GM12878 (cell line): ENCODE data around the gene NKD1.

Source experiments
- NBN ChIP-seq: fragments of 450-650 bp; IDR thresholded peaks from 2 replicates; pipeline ENCODE4 v1.6.1; 2016
- NFIC ChIP-seq: IDR thresholded peaks from 2 replicates; pipeline ENCODE4 v1.6.1; 2012; ENCODE audit warnings: low read depth, mild to moderate bottlenecking, inconsistent platforms, low read length, moderate library complexity
- POLR2A ChIP-seq: IDR thresholded peaks from 2 replicates; pipeline ENCODE4 v1.6.1; 2011; ENCODE audit warnings: low read depth, mild to moderate bottlenecking, low read length
- POLR2AphosphoS5 ChIP-seq: IDR thresholded peaks from 2 replicates; pipeline ENCODE4 v1.6.1; 2011; ENCODE audit warnings: mild to moderate bottlenecking, low read length, inconsistent platforms
- RAD21 ChIP-seq: IDR thresholded peaks from 2 replicates; pipeline ENCODE4 v1.6.1; 2011; ENCODE audit warnings: mild to moderate bottlenecking, low read depth, low read length, moderate library complexity; ENCODE audit not compliant: insufficient read depth
- RELA ChIP-seq: fragments of 450-650 bp; IDR thresholded peaks from 2 replicates; pipeline ENCODE4 v1.8.0; 2014; ENCODE audit warnings: borderline replicate concordance; ENCODE audit not compliant: partially characterized antibody
- SMC3 ChIP-seq: IDR thresholded peaks from 2 replicates; pipeline ENCODE4 v1.6.1; 2011; ENCODE audit warnings: low read length, improper control_type of control experiment, borderline replicate concordance
- STAT1 ChIP-seq: fragments of 450-650 bp; conservative IDR thresholded peaks from 2 replicates; pipeline ENCODE4 v1.6.1; 2014; ENCODE audit warnings: antibody characterized with exemption, mild to moderate bottlenecking
- TF ChIP-seq, protein P1 (sequence below): IDR thresholded peaks from 2 replicates; pipeline ENCODE4 v1.6.1; 2012; ENCODE audit warnings: low read length, inconsistent platforms
- TF ChIP-seq, protein P2 (sequence below): IDR thresholded peaks from 2 replicates; pipeline ENCODE4 v1.6.1; 2011; ENCODE audit warnings: low read depth, mild to moderate bottlenecking, low read length, moderate library complexity, borderline replicate concordance; ENCODE audit errors: extremely low read depth
- TF ChIP-seq, protein P3 (sequence below): IDR thresholded peaks from 2 replicates; pipeline ENCODE4 v1.6.1; 2011; ENCODE audit warnings: mild to moderate bottlenecking, low read depth, low read length, moderate library complexity; ENCODE audit not compliant: insufficient replicate concordance

DNA sequence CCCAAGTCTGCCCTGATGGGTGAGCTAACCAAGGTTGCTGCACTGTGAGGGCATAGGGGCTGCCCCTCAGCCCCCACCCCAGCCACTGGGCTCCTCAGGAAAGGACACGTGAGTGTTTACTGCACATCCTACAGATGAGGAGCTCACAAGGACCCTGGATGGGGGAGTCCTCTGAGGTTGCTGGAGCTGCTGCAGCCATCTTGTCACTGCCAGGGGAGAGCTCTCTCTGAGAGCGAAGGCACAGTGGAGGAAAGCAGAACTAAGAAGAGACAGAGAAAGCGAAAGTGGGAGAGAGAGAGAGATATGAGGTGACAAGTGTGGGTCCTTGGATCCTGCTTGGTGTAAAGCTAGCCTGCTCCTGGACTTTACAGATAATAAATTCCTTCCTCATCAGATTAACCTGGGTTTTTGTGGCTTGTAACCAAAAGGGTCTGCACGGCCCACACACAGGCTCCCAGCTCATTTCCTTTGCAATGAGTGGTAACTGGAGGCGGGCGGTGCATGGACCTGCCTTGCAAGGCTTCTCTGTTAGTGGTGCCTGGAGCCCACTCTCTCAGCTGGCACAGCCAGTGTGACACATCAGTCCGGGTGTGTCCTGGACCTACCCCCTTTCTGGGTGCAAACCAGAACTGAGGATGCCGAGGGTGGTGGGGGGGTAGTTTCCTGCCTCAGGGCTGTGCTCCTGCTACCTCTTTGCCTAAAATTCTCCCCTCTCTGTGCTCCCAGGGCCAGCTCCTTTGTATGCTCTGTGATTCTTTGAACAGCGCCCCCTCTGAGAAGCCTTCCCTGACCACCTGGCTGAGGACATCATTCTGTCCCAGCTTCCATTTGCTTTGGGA lies 118.7 kb downstream of the NKD1 start:
- TF ChIP-seq, protein P1, sequence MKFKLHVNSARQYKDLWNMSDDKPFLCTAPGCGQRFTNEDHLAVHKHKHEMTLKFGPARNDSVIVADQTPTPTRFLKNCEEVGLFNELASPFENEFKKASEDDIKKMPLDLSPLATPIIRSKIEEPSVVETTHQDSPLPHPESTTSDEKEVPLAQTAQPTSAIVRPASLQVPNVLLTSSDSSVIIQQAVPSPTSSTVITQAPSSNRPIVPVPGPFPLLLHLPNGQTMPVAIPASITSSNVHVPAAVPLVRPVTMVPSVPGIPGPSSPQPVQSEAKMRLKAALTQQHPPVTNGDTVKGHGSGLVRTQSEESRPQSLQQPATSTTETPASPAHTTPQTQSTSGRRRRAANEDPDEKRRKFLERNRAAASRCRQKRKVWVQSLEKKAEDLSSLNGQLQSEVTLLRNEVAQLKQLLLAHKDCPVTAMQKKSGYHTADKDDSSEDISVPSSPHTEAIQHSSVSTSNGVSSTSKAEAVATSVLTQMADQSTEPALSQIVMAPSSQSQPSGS = no peak
- TF ChIP-seq RAD21 (no peak), RELA (no peak), POLR2A (peak; percentile 51; the same call in 1 of the 2 replicates), NBN (0 out of 2 replicates have a peak, but pooled peaks have one; percentile 24), SMC3 (no peak), NFIC (0 out of 2 replicates have a peak, but pooled peaks have one; percentile 18), STAT1 (no peak), POLR2AphosphoS5 (peak; percentile 24; the same call in 1 of the 2 replicates)
- TF ChIP-seq, protein P2, sequence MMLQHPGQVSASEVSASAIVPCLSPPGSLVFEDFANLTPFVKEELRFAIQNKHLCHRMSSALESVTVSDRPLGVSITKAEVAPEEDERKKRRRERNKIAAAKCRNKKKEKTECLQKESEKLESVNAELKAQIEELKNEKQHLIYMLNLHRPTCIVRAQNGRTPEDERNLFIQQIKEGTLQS = no peak
- TF ChIP-seq, protein P3, sequence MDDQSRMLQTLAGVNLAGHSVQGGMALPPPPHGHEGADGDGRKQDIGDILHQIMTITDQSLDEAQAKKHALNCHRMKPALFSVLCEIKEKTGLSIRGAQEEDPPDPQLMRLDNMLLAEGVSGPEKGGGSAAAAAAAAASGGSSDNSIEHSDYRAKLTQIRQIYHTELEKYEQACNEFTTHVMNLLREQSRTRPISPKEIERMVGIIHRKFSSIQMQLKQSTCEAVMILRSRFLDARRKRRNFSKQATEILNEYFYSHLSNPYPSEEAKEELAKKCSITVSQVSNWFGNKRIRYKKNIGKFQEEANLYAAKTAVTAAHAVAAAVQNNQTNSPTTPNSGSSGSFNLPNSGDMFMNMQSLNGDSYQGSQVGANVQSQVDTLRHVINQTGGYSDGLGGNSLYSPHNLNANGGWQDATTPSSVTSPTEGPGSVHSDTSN = no peak
